Stimulated activated CD8-positive, alpha-beta memory T cell treated with anti-CD3 and anti-CD28 coated beads, Interleukin-7, amount 100 ng/mL, for 4 hours (primary cell): Measurements from ENCODE around the gene PFDN2.
"Not testable (repeated sequence)": the region's sequence is repeated elsewhere in the genome, so short reads cannot be mapped to it uniquely, and the experiment has no call there.

Experiments used
- DNase-seq, 2 donors: peaks; one replicate each; pipeline ENCODE4 v3.0.0-alpha.2; 2020; ENCODE audit warnings: low read depth in 2 of 2

The PFDN2 gene

DNA sequence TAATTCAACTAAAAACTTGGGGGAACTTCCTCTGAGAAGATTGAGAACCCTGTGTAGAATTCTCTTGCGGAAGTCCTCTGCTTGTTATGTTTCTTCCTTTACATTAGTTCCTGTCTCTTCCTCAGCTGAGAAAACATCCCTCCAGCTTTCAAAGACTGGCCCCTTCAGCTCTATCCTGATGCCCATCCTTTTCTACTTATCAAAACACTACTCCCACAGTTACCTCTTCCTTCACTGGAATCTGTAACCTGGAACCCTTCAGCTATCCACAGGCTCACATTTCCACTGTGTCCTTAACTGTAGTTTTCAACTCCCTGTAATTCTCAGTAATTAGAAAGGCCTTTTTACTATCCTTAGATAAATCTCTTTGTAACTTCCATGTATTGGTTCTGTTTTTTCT lies 20.6 kb upstream of the PFDN2 start:
- no peak for DNase-seq

DNA sequence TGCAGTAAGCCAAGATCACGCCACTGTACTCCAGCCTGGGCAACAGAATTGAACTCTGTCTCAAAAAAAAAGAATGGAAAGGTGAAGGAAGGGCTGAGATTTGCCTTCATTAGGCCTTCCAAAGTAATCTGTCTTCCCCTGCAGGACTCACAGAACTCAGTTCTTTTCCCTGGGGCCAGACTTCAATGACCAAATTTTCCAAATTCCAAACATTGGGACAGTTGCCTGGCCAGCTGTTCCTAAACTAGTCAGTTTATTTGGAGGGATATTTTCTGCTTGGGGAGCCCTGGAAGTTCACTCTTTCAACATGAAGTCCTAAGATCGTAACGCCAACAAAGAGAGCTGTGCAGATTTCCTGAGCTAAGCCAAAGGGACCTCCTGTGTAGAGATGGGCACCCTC lies 20.0 kb upstream of the PFDN2 start:
- no peak for DNase-seq

DNA sequence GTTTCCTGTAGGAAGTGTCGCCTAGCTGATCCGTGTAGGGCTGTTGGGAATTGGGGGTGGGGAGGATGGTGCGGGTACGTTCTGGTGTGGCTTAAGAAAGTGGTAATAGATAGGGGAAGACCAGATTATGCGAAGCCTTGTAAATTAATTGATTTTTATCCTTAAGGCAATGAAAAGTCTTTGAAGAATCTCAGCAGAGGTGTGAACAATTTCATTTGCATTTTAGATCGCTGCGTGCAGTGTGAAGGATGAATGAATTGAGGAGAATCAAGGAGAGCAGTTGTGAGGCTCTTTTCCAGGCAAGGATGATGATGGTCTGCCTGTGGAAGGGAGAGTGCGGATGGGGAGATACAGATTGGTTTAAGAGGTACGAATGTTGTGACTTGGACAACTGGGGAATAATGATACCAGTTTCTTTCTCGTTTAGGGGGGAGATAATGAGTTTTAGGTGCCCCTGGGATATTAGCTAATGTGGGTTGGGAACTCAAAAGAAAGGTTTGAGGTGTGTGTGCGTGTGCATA lies 15.4 kb upstream of the PFDN2 start:
- DNase-seq, result no peak

DNA sequence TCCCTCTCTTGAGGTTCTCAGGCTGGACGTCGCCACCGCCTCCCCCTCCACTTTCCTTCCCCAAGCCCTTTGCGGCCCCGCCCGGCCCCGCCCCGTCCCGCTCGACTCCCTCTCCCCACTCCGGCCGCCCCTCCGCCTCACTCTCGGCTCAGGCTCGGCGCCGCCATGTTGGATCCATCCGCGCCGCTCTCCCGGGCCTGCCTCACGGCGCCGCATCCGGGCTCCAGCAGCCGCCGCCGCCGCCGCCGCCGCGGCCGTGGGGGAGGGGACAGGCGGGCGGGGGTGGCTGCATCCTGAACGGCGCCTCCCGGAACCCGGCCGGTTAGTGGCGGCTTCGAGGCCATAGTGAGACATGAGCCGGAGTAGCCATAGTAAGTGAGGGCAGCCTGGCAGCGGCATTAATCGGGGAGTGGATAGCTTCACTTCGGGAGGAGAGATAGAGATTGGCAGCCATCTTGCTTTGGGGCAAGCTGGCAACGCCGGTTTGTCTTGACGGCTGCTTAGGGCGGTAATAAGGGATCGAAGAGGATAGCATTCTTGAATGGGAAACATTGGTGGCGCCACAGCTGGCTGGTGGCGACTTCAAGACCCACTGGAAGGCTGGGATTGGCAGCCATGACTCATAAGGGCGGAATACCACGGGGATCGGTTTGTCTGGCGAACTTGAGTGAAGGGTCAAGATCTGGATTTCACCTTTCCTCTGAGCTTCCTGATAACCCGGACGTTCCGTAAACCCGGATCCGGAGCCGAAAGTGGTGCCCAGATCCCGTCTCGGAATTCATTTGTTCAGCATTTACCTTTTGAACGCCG lies 14.8 kb upstream of the PFDN2 start, which contains the start of gene DEDD:
Gene DEDD (minus strand): TSS at position 258 of the 810 bp plus-strand sequence. CDS start 8,205 bp downstream, outside the sequence.
- DNase-seq, result peak; percentile 87

DNA sequence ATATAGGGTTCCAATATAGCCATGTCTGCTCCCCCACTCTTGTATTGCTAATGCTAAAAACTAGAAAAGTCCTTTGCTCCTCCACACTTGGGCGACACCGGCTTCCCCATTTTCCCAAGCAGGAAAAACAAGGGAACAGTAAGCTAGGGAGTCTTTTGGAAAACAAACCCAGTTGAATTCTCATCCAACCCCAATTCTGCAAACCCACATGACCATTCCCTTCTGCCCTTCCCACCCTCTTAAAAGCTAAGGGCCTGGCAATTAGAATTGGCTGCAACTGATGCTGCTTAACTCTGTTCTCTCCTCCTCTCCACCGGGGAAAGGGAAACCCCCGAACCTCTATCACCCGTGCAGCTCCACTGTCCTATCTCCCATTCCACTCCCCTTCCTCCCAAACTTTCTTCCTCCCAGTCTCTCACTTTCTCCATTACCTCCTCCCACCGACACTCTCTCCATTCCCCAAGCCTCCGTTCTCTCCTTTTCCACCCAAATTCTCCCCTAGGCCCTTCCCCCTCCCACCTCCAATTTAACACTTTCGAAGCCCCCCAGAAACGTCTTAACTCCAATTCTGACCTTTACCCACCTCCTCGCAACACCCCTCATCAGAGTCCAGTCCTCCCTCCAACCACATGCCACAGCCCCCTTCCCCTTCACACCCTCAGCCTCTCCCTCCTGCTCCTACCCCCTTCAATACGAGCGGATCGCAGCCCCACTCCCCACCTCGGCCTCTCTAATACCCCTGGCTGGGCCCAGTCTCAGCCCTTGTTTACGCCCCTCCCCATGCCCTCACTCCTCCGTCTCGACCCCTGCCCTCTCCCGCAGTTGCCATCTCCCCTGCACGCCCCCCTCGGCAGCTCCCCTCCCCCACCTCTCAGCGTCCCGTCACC lies 13.9 kb upstream of the PFDN2 start:
- DNase-seq, result no peak

DNA sequence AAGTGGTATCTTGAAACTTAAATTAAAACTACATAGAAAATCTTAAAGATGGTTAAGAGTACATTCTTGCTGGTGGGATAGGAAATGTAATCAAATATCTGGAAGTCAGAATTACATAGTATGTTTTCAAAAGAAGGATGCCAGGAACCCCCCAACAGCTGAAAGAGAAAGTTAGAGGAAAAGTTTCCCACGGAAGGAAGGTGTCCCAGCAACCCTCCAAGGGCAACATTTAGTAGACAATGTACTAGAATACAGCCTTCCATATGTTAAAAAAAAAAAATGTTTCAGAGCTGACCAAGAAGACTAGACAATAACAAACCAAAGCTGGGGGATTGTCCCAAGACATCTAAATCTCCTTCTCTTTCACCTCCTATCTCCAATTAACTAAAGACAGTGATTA lies 12.4 kb upstream of the PFDN2 start:
- no peak for DNase-seq

DNA sequence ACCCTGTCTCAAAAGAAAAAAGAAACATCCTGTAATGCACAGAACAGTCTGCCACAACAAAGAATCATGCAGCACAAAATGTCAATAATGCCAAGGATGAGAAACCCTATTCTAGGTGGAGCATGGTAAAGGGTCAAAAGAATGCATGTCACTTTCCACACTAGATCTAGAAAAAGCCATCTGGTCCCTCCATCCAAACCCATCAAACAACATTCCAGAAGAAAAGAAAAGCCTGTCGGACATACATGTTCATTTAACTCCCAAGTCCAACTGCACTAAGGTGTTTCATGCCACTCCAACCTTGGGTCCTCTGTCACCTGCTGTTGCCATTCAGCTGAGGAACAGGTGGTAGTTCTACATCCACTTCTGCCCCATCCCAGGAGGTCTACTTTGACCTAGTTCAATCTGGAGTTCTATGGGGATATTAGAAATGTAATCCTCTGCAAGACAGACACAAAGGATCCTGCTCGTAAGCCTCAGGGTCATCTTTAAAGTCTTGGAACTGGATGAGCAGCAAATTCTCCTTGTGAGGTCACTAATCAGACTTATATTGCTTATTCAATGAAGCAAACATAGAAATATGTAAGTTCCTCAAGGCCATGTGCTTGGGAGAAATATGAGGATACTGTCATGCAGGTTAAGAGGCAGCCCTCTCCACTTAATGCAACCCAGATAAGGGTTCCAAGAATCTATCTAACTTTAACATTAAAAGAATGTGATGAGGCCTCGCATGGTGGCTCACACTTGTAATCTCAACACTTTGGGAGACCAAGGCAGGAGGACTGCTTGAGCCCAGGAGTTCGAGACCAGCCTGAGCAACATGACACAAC lies 11.0 kb upstream of the PFDN2 start:
- no peak for DNase-seq

DNA sequence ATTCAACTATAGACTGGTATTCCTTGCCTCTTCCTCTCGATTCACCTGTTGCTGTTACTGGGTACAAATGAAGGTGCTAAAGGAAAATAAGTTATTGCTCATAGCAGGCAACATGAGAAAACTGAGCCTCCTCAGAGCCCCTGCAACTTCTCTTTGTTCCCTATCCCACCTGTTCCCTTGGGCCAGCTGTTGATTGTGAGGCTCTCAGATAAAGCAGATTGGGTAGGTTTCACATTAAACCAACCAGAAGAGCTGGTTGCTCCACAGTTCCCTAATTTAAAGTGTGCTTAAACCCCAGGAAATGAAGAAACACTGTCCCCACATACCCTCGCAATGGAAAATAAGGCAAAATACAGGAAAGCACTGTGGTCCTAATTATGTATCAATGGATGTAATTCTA lies 9.8 kb upstream of the PFDN2 start:
- no peak for DNase-seq

DNA sequence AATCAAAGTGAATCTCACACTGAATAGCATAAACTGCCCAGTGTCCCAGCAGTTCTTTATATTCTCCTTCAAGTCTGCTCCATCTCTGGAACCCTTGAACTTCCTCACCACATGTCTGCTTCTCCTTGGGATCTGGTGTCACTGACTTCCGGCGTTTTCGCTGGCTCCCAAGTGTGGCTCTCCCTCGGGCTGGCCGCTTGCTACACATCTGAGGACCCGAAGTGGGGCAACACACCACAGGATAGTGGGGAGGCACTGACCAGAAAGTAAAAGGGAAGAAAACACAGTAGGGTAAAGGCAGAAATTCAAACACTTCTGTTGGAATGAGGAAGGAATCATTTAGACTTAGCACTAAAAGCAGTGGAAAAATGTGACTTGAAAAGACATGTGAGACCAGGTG lies 5.1 kb upstream of the PFDN2 start:
- no peak for DNase-seq

DNA sequence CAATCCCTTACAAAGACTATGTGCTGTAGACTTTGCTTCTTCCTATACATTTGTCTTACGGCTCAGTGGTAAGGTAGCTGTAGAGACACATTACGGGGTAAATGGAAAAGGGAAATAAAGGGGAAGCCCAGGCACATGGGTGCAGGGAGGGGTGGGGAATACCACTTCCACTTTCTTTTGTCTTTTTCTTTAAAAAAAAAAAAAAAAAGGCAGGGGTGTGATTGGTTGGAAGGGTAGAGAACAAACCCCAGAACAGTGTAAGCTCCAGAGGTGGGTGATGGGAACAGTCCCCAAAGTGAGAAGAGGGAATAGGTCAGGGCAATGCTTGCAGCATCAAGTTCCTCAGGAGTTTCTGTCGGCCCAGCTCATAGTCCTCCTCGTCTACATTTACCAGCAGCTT lies 4.0 kb upstream of the PFDN2 start:
- DNase-seq, result no peak

DNA sequence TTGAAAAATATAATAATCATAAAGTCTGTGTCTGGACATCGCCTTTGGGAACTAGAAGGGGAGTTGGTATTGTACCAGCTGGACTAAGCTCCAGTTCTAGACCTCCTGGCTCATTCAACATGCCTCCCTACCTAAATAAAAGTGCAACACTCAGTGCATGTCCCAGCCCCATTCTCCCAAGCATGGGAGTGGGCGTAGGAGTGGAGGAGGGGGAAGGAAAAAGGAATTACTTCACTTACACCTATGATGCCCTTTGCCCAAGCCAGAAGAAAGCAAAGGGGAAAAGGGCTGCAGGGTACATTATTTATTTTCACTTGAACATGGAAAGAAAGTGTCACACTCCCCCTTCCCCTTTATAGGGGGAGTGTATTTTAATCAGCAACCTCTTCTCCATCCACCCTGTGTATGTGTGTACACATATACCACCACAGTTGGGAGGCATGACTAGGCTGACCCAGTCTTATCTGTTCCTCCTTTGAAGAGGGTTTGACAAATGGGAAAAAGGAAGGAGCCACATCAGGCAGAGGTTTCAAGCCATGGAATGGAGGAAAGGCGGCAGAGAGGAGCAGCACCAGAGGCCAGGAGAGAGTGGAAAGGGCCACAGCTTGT lies 3.3 kb upstream of the PFDN2 start:
- no peak for DNase-seq

DNA sequence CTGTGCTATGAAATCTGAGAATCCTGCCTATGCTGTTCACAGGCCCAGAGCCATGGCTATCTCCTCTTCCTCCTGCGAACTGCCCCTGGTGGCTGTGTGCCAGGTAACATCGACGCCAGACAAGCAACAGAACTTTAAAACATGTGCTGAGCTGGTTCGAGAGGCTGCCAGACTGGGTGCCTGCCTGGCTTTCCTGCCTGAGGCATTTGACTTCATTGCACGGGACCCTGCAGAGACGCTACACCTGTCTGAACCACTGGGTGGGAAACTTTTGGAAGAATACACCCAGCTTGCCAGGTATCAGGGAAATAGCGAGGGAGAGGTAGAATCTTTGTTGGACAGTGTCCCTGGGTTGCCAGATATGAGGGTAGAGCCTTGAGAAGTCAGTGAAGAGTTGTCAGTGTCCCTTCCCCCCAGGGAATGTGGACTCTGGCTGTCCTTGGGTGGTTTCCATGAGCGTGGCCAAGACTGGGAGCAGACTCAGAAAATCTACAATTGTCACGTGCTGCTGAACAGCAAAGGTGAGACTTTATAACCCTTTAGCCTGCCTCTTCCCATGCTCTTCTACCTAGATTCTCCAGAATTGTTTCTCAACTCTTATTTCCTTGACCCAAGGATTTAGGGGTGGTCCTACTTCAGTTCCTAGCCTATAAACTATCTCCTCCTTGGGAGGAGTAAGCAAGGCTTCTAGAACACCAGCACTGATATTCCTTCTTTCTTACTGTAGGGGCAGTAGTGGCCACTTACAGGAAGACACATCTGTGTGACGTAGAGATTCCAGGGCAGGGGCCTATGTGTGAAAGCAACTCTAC lies 1.5 kb upstream of the PFDN2 start:
- peak; percentile 48 to 63 for DNase-seq

DNA sequence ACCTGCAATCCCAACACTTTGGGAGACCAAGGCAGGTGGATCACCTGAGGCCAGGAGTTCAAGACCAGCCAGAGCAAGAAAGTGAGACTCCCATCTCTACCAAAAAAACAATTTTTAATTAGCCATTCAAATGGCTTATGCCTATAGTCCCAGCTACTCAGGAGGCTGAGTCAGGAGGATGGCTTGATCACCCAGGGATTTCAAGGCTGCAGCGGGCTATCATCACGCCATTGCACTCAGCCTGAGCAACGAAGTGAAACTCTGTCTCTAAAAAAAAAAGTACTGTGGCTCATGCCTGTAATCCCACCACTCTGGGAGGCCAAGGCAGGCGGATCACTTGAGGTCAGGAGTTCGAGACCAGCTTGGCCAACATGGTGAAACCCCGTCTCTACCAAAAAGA lies 1.9 kb downstream of the PFDN2 start:
- DNase-seq, result not testable (repeated sequence)

DNA sequence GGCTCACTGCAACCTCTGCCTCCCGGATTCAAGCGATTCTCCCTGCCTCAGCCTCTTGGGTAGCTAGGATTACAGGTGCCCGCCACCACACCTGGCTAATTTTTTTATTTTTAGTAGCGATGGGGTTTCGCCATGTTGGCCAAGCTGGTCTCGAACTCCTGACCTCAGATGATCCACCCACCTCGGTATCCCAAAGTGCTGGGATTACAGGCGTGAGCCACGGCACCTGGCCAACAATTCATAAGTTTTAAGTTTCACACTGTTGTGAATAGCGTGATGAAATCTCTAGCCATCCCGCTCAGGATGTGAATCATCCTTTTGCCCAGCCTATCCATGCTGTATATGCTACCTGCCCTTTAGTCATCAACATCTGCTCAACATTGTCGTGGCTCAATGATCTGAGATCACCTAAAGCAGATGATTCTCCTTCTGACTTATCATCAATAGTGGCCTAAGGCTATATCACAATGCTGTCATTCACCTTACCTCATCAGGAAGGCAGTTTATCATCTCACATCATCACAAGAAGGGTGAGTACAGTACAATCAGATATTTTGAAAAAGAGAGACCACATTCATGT lies 2.6 kb downstream of the PFDN2 start:
- peak in 1 of 2 donors; percentile 34 for DNase-seq

DNA sequence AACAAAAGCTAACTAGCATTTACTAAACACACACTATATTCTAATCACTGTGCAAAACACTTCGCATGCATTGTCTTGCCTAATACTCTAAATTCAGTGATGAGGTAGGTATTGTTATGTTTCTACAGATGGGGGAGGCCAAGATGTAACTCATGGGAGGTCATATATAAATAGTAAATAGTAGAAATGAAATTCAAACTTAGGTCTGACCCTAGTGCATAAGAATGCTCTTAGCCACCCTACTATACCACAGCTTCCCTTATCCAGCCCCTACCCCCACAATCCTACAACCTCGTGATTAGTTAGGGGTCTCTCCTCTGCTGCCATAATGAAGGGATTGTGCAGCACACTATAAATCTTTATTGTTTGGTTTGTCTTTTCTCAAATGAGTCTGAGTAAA lies 3.3 kb downstream of the PFDN2 start:
- DNase-seq, result no peak

DNA sequence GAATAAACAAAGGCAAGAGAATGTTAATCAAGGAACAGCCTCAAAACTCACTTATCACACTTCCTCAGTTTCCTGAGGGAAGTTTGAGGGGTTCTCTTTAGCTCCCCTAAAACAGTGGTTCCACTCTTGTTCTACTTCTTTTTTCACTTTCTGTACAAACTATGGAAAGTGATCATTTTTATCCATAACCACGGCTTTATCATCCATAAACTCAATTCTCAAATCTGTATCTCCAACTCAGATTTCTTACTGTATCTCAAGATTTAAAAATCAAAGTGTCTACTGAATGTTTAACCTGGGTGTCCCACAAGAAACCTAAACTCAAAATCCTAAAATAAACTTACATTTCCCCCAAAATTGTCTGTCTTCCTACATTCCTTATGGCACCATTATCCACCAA lies 3.9 kb downstream of the PFDN2 start:
- no peak for DNase-seq

DNA sequence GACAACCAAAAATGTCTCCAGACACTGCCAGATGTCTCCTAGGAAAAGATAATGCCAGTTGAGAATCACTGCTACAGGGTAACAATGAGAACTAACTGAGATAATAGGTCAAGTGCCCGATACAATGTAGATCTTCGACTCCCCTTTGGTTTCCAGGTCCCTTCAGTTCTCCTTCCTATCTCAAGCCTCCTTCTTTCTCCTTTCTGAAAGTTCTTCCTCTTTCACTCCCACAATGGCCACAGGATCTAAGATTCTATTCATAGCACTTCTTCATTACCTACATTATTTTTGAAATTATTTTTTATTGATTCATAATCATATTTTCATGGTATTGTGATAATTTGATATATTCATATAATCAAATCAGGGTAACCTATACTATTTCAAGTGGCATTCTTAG lies 6.3 kb downstream of the PFDN2 start:
- DNase-seq, result no peak

DNA sequence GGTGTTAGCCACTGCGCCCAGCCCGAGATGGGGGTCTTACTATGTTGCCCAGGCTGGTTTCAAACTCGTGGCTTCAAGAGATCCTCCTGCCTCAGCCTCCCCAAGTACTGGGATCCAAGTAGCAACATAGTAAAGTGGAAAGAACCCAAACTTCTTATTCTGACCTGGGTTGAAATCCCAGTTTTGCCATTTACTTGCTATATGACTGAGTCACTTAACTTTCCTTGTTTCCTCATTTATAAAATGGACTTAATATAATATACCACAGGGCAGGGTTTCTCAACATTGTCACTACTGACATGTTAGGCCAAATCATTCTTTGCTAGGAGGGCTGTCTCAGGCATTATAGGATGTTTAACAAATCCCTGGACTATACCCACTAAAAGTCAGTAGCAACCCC lies 6.7 kb downstream of the PFDN2 start:
- no peak for DNase-seq

DNA sequence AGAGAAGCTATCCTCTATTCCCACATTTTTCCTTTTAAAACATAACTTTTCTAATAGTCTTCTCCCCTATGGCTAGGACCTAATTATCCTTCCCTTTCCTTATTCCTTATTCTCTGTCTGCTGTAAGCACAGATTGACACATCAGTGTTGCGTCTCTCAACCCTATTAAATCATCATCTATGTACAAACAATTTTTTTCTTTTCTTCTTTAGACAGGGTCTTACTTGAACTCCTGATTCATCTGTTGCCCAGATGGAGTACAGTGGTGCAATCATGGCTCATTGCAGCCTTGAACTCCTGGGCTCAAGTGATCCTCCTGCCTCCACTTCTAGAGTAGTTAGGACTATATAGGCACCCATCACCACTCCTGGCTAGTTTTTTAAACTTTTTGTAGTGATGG lies 11.4 kb downstream of the PFDN2 start:
- no peak for DNase-seq

DNA sequence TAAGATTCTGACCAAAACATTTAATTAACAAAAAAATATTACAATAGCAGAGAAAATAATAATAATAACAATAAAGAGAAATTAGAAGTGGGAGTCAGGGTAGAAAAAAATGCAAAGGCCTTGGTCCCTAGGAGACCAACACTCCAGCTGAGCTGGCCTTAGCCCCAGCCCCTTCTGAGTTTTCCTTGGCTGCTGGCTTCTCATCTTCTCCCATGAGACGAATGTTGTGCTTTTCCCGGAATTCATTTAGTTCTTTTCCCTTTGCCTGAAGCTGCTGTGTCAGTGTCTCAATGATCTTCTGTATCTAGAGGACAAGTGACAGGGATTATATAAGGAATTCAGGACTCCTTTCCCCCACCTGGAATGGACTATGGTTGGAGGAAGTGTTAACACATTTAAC lies 17.3 kb downstream of the PFDN2 start:
- no peak for DNase-seq
